ENCODE results near the gene AOPEP. TPM values are rescaled to one million over a fixed set of nuclear protein-coding genes. Genes with fewer than 3 reads are reported as not detected.
A peak's percentile ranks its signal among the peaks of the same experiment; 100 is the strongest.

AOPEP gene
- total RNA-seq, 1 donor from 2014 or later: 175 TPM

GRCh38 chr9:95085861-95086563 is 359.5 kb downstream of the AOPEP start:
- peak; percentile 12 for TF ChIP-seq CTCF (IDR thresholded peaks at IDR 0.05; ENCODE audit: borderline replicate concordance)
- Histone ChIP-seq H3K4me3 (no peak overlapping the region), H3K9me3 (replicated peaks) (no peaks in the 10 kb centered on the region), H3K27ac (replicated peaks) (peak overlapping the region; percentile 90), H3K27me3 (ENCODE audit: low read depth) (no peaks in the 10 kb centered on the region), H3K36me3 (peaks cover 72% of the 10 kb centered on the region), H3K4me1 (peaks cover 100% of the 10 kb centered on the region)
- no peak for DNase-seq
- intact Hi-C loops (cut with micrococcal nuclease): no loop called here

- no peak for TF ChIP-seq CTCF (IDR thresholded peaks at IDR 0.05; ENCODE audit: borderline replicate concordance)
- Histone ChIP-seq H3K9me3 (replicated peaks) (no peaks in the 10 kb centered on the region), H3K36me3 (peaks cover 66% of the 10 kb centered on the region), H3K4me1 (peaks cover 100% of the 10 kb centered on the region), H3K4me3 (no peak overlapping the region), H3K27me3 (ENCODE audit: low read depth) (no peaks in the 10 kb centered on the region), H3K27ac (replicated peaks) (peak overlapping the region; percentile 90)
- DNase-seq: no peak
- intact Hi-C loops (cut with micrococcal nuclease): no loop called here
These were observed 360.1 kb downstream of the AOPEP start for GRCh38 chr9:95086564-95086955.

DNA sequence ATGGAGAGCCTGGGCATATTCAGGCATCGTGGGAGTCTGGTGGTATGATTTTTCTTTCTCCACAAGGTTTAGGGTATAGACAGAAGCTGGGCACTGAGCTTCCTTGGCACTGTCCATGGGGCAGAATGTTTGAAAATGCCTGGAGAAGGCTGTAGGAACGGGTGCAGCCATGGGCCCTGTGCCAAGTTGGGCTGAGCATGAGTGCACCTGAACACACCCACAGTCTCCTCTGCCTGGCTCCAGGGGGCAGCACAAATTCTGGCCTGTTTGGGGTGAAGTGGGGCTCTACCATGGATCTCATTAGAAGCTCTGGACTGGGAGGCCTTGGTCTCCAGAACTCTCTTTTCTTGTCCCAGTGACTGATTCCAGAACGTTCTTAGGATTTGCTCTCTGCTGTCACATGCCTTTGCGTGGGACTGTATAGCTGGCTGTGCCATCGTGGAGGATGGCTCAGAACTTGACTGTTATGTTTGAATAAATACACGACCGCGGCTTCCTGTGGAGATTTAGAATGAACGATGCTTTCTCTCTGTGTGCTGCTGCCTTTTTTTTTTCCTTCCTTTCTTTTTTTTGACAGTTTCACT is 361.3 kb downstream of the AOPEP start:
- no peak overlapping the region for H3K4me3 ChIP-seq
- H3K36me3 ChIP-seq: peaks cover 54% of the 10 kb centered on the region
- no peak for DNase-seq
- H3K27me3 ChIP-seq (ENCODE audit: low read depth): no peaks in the 10 kb centered on the region
- H3K27ac ChIP-seq (replicated peaks): peak overlapping the region; percentile 90
- peak; percentile 29 for TF ChIP-seq CTCF (IDR thresholded peaks at IDR 0.05; ENCODE audit: borderline replicate concordance)
- no peaks in the 10 kb centered on the region for H3K9me3 ChIP-seq (replicated peaks)
- intact Hi-C loops (cut with micrococcal nuclease): no loop called here
- peaks cover 100% of the 10 kb centered on the region for H3K4me1 ChIP-seq

DNA sequence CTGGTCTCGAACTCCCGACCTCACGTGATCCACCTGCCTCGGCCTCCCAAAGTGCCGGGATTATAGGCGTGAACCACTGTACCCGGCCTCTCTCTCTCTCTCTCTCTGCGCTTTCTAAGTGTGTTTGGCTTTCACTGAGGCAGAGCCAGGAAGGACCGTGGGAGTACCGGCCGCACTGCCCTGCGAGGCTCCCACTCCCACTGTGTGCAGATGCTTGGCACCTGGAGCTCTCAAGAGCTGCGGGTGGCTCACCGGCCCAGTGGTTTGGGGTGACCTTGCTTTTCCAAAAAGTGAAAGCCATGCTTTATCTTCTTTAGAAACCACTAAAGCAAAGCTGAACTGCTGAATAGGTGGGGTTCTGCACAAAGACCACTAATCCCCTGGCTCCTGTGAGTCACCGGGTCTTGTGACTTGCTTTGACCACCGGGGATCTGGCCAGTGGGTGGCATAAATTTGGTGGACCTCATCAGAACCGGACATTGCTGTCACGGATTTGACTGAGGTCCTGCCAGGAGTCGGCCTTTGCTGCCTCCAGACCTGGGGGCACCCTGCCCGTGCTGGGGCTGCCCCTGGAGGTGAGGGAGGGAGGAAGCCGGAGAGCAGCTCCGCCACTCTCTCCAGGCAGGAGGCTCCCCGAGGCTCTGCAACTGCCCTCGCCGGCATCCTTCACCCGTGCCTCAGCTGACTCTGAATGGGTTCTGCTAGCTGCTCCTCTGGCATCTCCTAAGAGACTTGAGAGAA is 362.1 kb downstream of the AOPEP start:
- H3K4me3 ChIP-seq: no peak overlapping the region
- intact Hi-C loops (cut with micrococcal nuclease): no loop called here
- peaks cover 100% of the 10 kb centered on the region for H3K4me1 ChIP-seq
- no peak for DNase-seq
- H3K27me3 ChIP-seq (ENCODE audit: low read depth): no peaks in the 10 kb centered on the region
- TF ChIP-seq CTCF (IDR thresholded peaks at IDR 0.05; ENCODE audit: borderline replicate concordance): no peak
- peaks cover 46% of the 10 kb centered on the region for H3K36me3 ChIP-seq
- H3K27ac ChIP-seq (replicated peaks): peak overlapping the region; percentile 90
- H3K9me3 ChIP-seq (replicated peaks): no peaks in the 10 kb centered on the region

GRCh38 chr9:95089257-95090022 is 362.9 kb downstream of the AOPEP start:
- H3K4me1 ChIP-seq: peaks cover 100% of the 10 kb centered on the region
- H3K36me3 ChIP-seq: peaks cover 38% of the 10 kb centered on the region
- DNase-seq: no peak
- no peaks in the 10 kb centered on the region for H3K27me3 ChIP-seq (ENCODE audit: low read depth)
- peak overlapping the region; percentile 90 for H3K27ac ChIP-seq (replicated peaks)
- peak overlapping the region; percentile 5 for H3K4me3 ChIP-seq
- TF ChIP-seq CTCF (IDR thresholded peaks at IDR 0.05; ENCODE audit: borderline replicate concordance): no peak
- intact Hi-C loops (cut with micrococcal nuclease): no loop called here
- no peaks in the 10 kb centered on the region for H3K9me3 ChIP-seq (replicated peaks)
